ENCODE data around the gene RCVRN.
"Not testable (repeated sequence)": the region's sequence is repeated elsewhere in the genome, so short reads cannot be mapped to it uniquely, and the experiment has no call there.

Gene RCVRN

DNA sequence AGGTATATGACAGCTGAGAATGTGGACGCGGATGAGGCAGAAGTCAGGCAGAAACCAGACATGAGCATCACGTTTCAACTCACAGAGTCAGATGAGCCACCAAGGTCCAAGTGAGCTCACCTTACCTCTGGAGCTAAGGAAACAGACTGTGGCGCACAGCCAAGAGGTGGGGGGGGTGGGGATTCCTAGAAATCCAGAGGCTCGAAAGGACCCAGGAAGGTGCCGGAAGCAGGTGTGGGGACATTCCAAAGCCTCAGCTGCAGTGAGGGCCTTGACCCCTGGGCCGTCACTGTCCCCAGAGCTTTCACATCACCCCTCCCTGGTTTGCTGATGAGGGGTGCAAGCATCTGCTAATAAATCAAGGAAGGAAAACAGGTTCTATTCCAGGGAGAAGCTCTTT is 29.3 kb upstream of the RCVRN start:
- H3K36me3 ChIP-seq (ENCODE audit: insufficient read depth, low read length), result no peaks in the 10 kb centered on the region
- no peaks in the 10 kb centered on the region for H3K27me3 ChIP-seq (ENCODE audit: insufficient read depth, low read length)
- H3K4me3 ChIP-seq (ENCODE audit: low read length), result no peak overlapping the region
- H2AFZ ChIP-seq (ENCODE audit: low read depth, low read length), result no peak overlapping the region
- H3K4me1 ChIP-seq (ENCODE audit: insufficient read depth, low read length), result no peaks in the 10 kb centered on the region
- H3K9me3 ChIP-seq (ENCODE audit: low read length), result no peaks in the 10 kb centered on the region

DNA sequence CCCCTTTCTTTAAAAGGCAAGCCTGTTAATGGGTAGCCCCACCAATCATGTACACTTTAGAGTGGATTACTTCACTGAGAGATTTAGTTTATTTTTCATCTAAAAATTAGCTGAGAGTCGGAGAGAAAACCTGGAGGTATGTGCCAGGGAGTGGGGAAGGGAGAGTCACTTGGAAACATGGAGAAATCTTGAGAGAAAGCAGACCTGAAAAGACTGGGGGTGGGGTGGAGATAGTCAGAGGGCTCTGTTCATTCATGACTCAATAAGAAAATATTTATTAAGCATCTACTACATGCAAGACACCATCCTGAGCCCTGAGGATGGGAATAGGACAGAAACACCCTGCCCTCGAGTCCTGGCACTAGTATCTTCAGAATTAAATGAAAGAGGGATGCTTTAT is 27.4 kb upstream of the RCVRN start:
- H2AFZ ChIP-seq (ENCODE audit: low read depth, low read length), result no peak overlapping the region
- no peaks in the 10 kb centered on the region for H3K9me3 ChIP-seq (ENCODE audit: low read length)
- H3K27me3 ChIP-seq (ENCODE audit: insufficient read depth, low read length), result no peaks in the 10 kb centered on the region
- no peak overlapping the region for H3K4me3 ChIP-seq (ENCODE audit: low read length)
- no peaks in the 10 kb centered on the region for H3K4me1 ChIP-seq (ENCODE audit: insufficient read depth, low read length)
- H3K36me3 ChIP-seq (ENCODE audit: insufficient read depth, low read length), result no peaks in the 10 kb centered on the region

DNA sequence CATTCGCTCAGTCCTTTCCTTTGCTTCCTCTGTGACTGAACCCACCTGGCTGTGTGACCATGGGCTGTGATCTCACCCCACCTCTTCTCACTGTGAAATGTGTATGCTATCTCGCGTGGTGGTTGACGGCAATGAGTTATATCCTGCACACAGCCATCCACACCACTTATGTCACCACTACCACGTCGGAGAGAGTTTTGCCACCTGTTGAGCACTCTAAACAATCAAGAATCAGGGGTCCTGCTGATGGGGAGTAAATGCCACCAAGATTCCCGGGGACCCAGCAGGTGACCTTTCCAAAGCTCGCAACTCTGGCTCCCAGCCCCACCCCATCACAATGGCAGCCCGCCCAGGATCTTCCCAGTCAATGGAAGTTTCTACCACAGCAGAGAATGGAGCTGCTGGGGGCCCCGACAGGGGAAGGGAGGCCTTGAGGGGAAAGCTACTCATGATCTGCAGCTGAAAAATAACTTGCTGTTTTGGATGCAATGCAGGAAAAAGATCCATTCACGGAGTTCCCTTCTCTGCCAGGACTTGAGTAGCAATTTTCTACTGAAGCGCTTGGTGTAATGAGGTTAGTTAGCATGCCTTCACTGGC is 26.2 kb upstream of the RCVRN start:
- Histone ChIP-seq H3K27me3 (ENCODE audit: insufficient read depth, low read length) (no peaks in the 10 kb centered on the region), H2AFZ (ENCODE audit: low read depth, low read length) (no peak overlapping the region), H3K4me3 (ENCODE audit: low read length) (no peak overlapping the region), H3K9me3 (ENCODE audit: low read length) (no peaks in the 10 kb centered on the region), H3K36me3 (ENCODE audit: insufficient read depth, low read length) (no peaks in the 10 kb centered on the region), H3K4me1 (ENCODE audit: insufficient read depth, low read length) (no peaks in the 10 kb centered on the region)

DNA sequence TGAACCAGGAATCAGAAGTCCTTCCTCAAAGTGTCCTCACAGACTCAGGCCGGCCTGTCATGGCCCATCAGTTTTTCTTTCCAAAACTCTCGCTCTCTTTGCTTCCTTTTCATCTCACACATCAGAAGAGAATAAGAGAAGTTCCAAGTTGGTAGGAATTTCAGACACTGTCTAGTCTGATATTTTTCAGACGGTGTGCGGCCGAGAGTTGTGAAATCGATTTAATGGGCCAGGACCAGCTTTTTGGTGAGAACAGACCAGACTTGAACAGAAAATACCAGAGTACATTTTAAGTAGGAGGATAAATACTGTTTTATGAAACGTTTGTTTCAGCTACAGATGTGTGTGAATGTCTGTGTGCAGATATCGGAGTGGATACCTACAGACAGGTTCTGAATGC is 24.8 kb upstream of the RCVRN start:
- no peaks in the 10 kb centered on the region for H3K4me1 ChIP-seq (ENCODE audit: insufficient read depth, low read length)
- no peak overlapping the region for H3K4me3 ChIP-seq (ENCODE audit: low read length)
- H3K27me3 ChIP-seq (ENCODE audit: insufficient read depth, low read length), result no peaks in the 10 kb centered on the region
- H3K36me3 ChIP-seq (ENCODE audit: insufficient read depth, low read length), result no peaks in the 10 kb centered on the region
- H3K9me3 ChIP-seq (ENCODE audit: low read length), result no peaks in the 10 kb centered on the region
- H2AFZ ChIP-seq (ENCODE audit: low read depth, low read length), result no peak overlapping the region

DNA sequence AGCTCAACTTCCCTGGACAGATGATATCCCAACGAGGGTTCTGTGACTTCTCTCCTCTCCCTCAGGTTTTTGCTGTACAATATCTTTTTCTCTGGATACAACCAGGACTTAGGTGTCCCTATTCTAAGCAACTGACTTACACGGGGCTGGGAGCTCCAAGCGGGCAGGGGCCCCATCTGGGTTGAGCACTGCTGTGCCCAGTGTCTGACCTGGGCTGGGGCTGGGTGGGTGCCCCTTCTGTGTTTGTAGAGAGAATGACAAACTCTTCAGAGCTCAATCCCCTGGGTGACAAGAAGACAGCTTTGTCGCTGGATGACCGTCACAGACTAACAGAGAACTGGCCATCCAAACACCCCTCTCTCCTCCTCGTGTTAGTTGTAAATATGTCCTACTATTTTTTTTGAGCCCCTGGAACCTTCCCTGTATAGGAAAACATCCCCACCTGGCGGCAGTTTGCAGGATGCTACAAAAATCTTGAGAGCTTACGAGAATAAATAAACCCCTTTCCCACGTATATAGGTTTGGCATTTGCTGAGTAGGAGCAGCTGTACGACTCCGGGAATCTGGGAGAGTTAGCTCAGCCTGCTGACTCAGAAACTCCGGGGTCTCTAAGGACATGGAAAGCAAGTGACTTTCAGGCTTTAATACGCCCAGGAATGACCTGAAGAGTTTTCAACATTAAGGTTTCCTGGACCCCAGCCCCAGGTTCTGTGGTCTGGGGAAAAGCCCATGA is 23.7 kb upstream of the RCVRN start:
- H2AFZ ChIP-seq (ENCODE audit: low read depth, low read length), result no peak overlapping the region
- no peaks in the 10 kb centered on the region for H3K9me3 ChIP-seq (ENCODE audit: low read length)
- no peaks in the 10 kb centered on the region for H3K36me3 ChIP-seq (ENCODE audit: insufficient read depth, low read length)
- no peaks in the 10 kb centered on the region for H3K27me3 ChIP-seq (ENCODE audit: insufficient read depth, low read length)
- H3K4me1 ChIP-seq (ENCODE audit: insufficient read depth, low read length), result no peaks in the 10 kb centered on the region
- no peak overlapping the region for H3K4me3 ChIP-seq (ENCODE audit: low read length)

DNA sequence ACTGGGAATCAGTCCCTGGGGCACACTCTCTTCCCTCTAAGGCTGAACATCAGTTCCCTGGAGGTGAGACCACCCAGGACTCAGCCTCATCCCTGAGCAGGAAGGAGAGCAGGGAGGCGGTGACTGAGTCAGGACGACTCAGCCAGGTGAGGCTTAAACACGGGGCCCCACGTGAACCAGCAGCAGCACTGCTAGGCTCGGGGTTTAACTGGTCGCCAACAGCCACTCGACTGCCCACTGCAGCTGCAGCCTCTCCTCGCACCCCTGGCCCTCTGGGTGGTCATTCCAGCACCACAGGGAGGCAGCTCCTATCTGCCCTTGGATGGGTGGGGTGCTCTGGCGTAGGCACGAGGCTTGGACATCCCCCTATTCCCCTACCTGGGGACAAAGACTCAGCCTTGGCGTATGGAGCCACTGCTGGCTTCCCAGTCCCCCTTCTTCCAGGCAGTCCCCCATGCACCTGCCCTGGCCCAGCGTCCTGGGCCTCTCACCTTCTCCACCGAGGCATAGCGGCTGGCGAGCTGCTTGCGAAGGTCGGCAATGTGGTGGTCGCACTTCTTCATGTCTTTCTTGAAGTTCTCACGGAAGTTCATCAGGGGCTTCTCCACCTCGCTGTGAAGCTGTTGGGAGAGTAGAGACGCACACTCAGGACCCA is 21.2 kb upstream of the RCVRN start:
- H3K9me3 ChIP-seq (ENCODE audit: low read length), result no peaks in the 10 kb centered on the region
- H3K4me3 ChIP-seq (ENCODE audit: low read length), result no peak overlapping the region
- H3K4me1 ChIP-seq (ENCODE audit: insufficient read depth, low read length), result no peaks in the 10 kb centered on the region
- H2AFZ ChIP-seq (ENCODE audit: low read depth, low read length), result no peak overlapping the region
- no peaks in the 10 kb centered on the region for H3K27me3 ChIP-seq (ENCODE audit: insufficient read depth, low read length)
- H3K36me3 ChIP-seq (ENCODE audit: insufficient read depth, low read length), result no peaks in the 10 kb centered on the region

DNA sequence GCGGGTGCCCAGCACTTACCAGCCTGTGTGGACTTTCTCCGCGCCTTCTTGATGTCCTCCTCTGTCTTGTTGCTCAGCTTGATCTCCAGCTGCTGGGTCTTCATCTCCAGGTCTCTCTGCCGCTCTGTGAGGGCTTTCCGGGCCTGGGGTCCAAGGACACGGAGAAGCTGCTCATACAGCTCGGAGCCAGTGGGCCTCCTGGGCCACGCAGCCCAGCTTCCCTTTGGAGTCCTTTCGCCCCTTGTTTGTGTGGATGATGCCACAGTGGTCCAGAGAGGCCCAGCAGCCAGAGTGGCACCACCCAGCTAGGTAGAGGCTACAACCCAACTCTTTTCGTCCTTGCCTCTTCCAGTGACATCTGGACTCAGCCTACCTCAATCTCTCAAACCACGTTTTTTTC is 20.4 kb upstream of the RCVRN start:
- H3K27me3 ChIP-seq (ENCODE audit: insufficient read depth, low read length), result no peaks in the 10 kb centered on the region
- H3K36me3 ChIP-seq (ENCODE audit: insufficient read depth, low read length), result no peaks in the 10 kb centered on the region
- H2AFZ ChIP-seq (ENCODE audit: low read depth, low read length), result no peak overlapping the region
- H3K9me3 ChIP-seq (ENCODE audit: low read length), result no peaks in the 10 kb centered on the region
- no peaks in the 10 kb centered on the region for H3K4me1 ChIP-seq (ENCODE audit: insufficient read depth, low read length)
- no peak overlapping the region for H3K4me3 ChIP-seq (ENCODE audit: low read length)

DNA sequence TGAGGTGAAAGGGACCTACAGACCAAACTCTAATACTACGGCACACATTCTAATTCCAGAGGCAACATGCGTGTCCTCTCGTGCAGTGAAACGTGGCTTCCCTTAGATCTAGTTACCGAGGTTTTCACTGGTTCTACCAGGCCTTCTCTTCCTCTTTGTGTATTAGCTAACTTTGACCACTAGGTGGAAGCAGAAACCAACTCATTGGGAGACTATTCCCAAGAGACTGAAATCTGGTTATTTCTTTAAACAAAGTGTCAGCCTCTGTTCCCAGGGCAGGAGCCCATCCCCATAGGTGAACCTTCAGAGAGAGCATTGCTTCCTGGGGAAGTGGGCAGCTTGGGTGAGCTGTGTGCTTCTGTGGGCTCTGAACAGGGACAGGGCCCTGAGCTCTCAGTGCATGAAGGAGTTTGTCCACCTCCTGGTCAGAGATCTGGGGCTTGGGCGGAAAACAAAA is 19.7 kb upstream of the RCVRN start:
- Histone ChIP-seq H2AFZ (ENCODE audit: low read depth, low read length) (no peak overlapping the region), H3K36me3 (ENCODE audit: insufficient read depth, low read length) (no peaks in the 10 kb centered on the region), H3K27me3 (ENCODE audit: insufficient read depth, low read length) (no peaks in the 10 kb centered on the region), H3K9me3 (ENCODE audit: low read length) (no peaks in the 10 kb centered on the region), H3K4me1 (ENCODE audit: insufficient read depth, low read length) (no peaks in the 10 kb centered on the region), H3K4me3 (ENCODE audit: low read length) (no peak overlapping the region)

DNA sequence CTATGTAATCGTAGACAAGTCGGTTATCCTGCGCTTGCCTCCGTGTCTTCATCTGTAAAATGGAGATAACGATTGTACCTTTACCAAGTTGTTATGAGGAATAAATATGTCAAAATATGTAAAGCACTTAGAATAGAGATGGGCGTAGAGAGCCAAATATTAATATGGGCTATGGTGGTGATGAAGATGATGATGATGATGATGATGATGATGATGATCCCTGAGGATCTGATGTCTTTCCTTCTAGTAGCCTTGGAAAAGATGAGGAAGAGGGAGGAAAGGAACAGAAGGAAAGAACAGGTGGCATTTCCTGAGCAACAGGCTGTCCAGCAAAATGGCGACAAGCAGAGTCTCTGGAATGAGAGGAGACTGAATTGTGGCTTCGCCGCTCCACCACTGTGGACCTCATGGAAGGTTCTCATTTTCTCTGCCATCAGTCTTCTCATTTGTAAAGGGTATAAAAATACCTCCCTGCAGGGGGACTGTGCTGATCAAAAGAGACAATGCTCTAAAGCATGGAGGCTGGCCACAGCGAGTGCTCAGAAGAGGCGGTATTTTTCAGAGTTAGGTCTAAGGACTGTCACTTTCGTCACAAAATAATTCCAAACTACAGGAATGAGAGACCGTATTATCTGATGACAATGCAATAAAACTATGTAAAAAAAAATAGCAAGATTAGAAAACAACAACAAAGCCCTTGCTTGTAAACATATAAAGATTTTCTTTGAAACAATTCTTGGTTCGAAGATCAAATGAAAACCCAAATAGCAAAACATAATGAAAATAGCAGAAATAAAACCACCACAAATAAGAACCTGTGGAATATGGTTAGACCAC is 17.2 kb upstream of the RCVRN start:
- Histone ChIP-seq H3K4me1 (ENCODE audit: insufficient read depth, low read length) (no peaks in the 10 kb centered on the region), H3K36me3 (ENCODE audit: insufficient read depth, low read length) (no peaks in the 10 kb centered on the region), H3K4me3 (ENCODE audit: low read length) (no peak overlapping the region), H2AFZ (ENCODE audit: low read depth, low read length) (no peak overlapping the region), H3K27me3 (ENCODE audit: insufficient read depth, low read length) (no peaks in the 10 kb centered on the region), H3K9me3 (ENCODE audit: low read length) (no peaks in the 10 kb centered on the region)

DNA sequence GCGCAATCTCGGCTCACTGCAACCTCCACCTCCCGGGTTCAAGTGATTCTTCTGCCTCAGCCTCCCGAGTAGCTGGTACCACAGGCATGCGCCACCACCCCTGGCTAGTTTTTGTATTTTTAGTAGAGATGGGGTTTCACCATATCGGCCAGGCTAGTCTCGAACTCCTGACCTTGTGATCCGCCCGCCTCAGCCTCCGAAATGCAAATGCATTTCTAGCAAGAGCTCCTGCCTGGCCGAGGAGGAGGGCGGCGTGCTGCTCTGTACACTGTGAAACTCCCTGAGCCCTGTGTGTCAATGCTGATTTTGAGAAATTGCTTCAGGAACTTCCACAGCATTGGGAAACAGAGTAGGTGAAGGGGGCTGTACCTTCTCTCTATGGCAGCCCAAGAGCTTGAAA is 16.1 kb upstream of the RCVRN start:
- H3K9me3 ChIP-seq (ENCODE audit: low read length), result not testable (repeated sequence)

DNA sequence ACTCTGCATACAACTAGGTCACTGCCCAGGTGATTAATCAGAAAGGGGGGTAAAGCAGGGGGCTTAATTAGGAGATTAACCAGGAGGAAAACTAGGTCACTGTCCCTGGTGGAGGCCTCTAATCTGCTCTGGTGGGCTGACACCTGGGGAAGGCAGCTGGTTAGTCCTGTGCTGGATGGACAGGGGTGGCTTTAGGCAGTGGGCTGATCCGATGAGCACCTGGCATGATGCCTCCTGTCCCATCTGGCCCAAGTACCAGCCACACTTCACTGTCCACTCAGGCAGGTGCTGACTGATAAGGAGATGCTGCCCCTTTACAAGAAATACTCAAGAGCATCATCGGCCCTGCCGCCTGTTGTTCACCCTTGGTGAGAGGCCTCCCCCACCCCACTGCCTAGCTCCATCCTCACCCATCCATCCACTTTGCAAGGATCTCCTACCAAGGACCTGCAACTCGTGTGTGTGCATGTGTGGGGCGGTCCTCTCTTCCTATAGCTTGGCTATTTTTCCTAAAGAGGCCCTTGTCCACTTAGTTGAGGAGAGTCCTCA is 13.8 kb upstream of the RCVRN start:
- Histone ChIP-seq H3K9me3 (ENCODE audit: low read length) (no peaks in the 10 kb centered on the region), H2AFZ (ENCODE audit: low read depth, low read length) (no peak overlapping the region), H3K4me1 (ENCODE audit: insufficient read depth, low read length) (no peaks in the 10 kb centered on the region), H3K36me3 (ENCODE audit: insufficient read depth, low read length) (no peaks in the 10 kb centered on the region), H3K27me3 (ENCODE audit: insufficient read depth, low read length) (no peaks in the 10 kb centered on the region), H3K4me3 (ENCODE audit: low read length) (no peak overlapping the region)

More for the DNA sequence above, 16.1 kb upstream of the RCVRN start:
- H3K4me3 ChIP-seq (ENCODE audit: low read length); H3K27me3 ChIP-seq (ENCODE audit: insufficient read depth, low read length); H2AFZ ChIP-seq (ENCODE audit: low read depth, low read length); H3K36me3 ChIP-seq (ENCODE audit: insufficient read depth, low read length); H3K4me1 ChIP-seq (ENCODE audit: insufficient read depth, low read length): not testable (repeated sequence)

DNA sequence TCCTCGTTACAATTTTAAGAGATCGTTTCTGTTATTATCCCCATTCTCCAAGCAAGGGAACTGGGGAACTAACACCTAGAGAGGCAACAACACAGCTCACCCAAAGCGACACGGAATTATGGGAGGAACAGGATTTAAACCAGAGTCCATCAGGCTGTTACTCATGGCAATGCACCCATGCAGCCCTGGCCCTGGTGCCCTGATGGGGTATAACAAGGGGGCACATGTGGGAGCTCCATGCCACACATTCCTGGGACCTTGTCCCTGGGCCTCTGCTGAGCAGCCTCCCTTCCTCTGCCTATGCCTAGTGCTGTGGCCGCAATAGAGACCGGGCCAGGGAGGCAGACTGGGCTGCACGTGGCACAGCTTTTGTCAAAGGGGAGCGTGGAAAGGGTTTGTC is 13.3 kb upstream of the RCVRN start:
- Histone ChIP-seq H2AFZ (ENCODE audit: low read depth, low read length) (no peak overlapping the region), H3K36me3 (ENCODE audit: insufficient read depth, low read length) (no peaks in the 10 kb centered on the region), H3K9me3 (ENCODE audit: low read length) (no peaks in the 10 kb centered on the region), H3K4me3 (ENCODE audit: low read length) (no peak overlapping the region), H3K27me3 (ENCODE audit: insufficient read depth, low read length) (no peaks in the 10 kb centered on the region), H3K4me1 (ENCODE audit: insufficient read depth, low read length) (no peaks in the 10 kb centered on the region)

DNA sequence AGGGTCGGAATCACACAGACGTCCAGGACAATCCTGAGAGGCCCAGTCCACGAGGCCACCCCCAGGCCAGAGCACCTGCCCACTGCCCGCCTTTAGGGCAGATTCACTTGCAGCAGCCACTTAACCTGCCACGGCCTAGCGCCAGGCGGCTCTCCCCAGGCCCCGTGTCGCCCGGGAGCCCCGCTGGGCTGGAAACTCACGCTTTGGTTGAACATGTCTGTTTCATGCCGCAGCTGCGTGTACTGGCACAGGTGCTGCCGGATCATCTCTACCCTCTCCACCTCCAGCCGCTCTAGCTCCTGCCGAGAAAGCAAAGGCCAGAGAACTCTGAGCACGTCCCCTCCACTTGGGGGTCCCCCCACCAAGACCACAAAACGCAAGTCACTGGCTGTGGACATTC is 12.7 kb upstream of the RCVRN start:
- Histone ChIP-seq H3K4me3 (ENCODE audit: low read length) (no peak overlapping the region), H3K36me3 (ENCODE audit: insufficient read depth, low read length) (no peaks in the 10 kb centered on the region)

More for the DNA sequence above, 12.7 kb upstream of the RCVRN start:
- Histone ChIP-seq H3K27me3 (ENCODE audit: insufficient read depth, low read length) (no peaks in the 10 kb centered on the region), H3K4me1 (ENCODE audit: insufficient read depth, low read length) (no peaks in the 10 kb centered on the region), H2AFZ (ENCODE audit: low read depth, low read length) (no peak overlapping the region), H3K9me3 (ENCODE audit: low read length) (no peaks in the 10 kb centered on the region)

All from neuron (in vitro differentiated cells).